Sigmoid colon (tissue), 7 donors: ENCODE measurements around the gene MED25. TPM values are rescaled to one million over a fixed set of nuclear protein-coding genes. Genes with fewer than 3 reads are reported as not detected.

Source experiments
- DNase-seq: peaks from one replicate; pipeline ENCODE4 v3.0.0-alpha.2; 2019
- H3K27ac ChIP-seq, 4 donors: fragments of 200-600 bp; sonication (generic); one replicate each; pipeline ENCODE4 v1.5.1; 2016 to 2019; ENCODE audit warnings: mild to moderate bottlenecking in 1 of 4
- H3K27me3 ChIP-seq, 3 donors: fragments of 200-600 bp; sonication (generic); one replicate each; pipeline ENCODE4 v1.5.1; 2019; ENCODE audit warnings: mild to moderate bottlenecking in 1 of 3
- H3K36me3 ChIP-seq, 4 donors: fragments of 200-600 bp; sonication (generic); one replicate each; pipeline ENCODE4 v1.5.1; 2016 to 2019
- H3K4me1 ChIP-seq, 4 donors: fragments of 200-600 bp; sonication (generic); one replicate each; pipeline ENCODE4 v1.5.1; 2017 to 2019
- H3K4me3 ChIP-seq, 4 donors: fragments of 200-600 bp; sonication (generic); one replicate each; pipeline ENCODE4 v1.5.1; 2017 to 2019; ENCODE audit warnings: mild to moderate bottlenecking in 2 of 4, moderate library complexity in 1 of 4
- H3K9me3 ChIP-seq, 4 donors: fragments of 200-600 bp in 3 of 4; sonication (generic) in 3 of 4; one replicate each; pipeline versions ENCODE4 v1.5.1 to v1.6.1; 2013 to 2019
- EP300 ChIP-seq, 4 donors: sonication (generic); formaldehyde crosslinking; IDR thresholded peaks; one replicate each; pipeline ENCODE4 v1.6.1; 2017; ENCODE audit warnings: antibody characterized with exemption in 4 of 4
- POLR2A ChIP-seq, 2 donors: fragments of 450-650 bp; IDR thresholded peaks; one replicate each; pipeline ENCODE4 v1.6.1; 2016; ENCODE audit warnings: antibody characterized with exemption in 2 of 2, mild to moderate bottlenecking in 2 of 2, moderate library complexity in 2 of 2
- POLR2AphosphoS5 ChIP-seq, 4 donors: sonication (generic); formaldehyde crosslinking; IDR thresholded peaks; one replicate each; pipeline ENCODE4 v1.6.1; 2017; ENCODE audit warnings: antibody characterized with exemption in 4 of 4
- WGBS, 2 donors: extraction: QIAGEN DNeasy Blood & Tissue Kit; methylation state at CpG; one replicate each; pipeline ENCODE4 v1.1.7; 2013; 5-methylcytosine and 5-hydroxymethylcytosine counted together
- intact Hi-C: fragments of 100-400 bp; cut with DNase I; formaldehyde crosslinking; loops from one replicate; pipeline ENCODE4 v1.15.1; 2023
- polyA plus RNA-seq, 3 donors: library from polyadenylated mRNA; stranded (reverse); fragments of 200-250 nt; gene quantifications; one replicate each; pipeline ENCODE4 v1.2.3, GENCODE V29; 2013
- total RNA-seq, 4 donors: library from RNA; depleted of rRNA; stranded (reverse); fragments of >200 nt; gene quantifications; one replicate each; pipeline ENCODE4 v1.1.0, GENCODE V29; 2016
- TF ChIP-seq, protein P1 (sequence below), 4 experiments: fragments of 450-650 bp in 3 of 4; fragments of 200-600 bp in 1 of 4; IDR thresholded peaks; one replicate each; pipeline ENCODE4 v1.5.1; 2016 to 2019; ENCODE audit warnings: antibody characterized with exemption in 4 of 4, mild to moderate bottlenecking in 3 of 4, moderate library complexity in 2 of 4
- donor health status: healthy with polysubstance abuse.
- donor health status: Bipolar disorder and iron deficiency.
- donor health status: healthy.

The MED25 gene
- total and polyA plus RNA-seq, 7 donors = 17.8 to 45.4 (median 23.3) TPM

DNA sequence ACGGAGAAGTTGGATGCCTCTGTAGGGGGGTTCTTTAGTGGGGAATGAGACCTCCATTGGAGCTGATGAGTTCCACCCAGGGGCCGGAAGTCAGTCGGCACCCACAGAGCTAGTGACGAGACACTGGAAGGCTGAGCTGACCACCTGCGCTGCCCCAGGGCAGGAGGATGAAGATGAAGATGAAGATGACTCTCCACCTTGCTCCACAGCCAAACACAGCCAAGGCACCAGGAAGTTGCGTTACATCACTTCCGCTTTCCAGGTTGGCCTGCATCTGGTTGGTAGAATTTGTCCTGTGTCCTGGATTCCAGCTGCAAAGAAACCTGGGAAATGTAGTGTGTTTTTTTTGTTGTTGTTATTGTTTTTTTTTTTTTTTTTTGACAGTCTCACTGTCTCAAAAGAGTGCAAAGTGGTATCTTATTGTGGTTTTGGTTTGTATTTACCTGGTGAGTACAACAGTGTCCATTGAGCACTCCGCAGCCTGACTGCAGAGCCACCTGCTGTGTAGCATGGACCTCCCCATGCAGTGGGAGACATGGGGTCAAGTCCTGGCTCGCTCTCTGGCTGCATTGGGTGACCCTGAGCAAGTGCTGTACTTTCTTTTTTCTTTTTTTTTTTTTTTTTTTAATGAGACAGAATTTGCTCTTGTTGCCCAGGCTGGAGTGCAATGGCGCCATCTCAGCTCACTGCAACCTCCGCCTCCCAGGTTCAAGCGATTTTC lies 61.3 kb downstream of the MED25 start:
- peaks cover 46 to 59% (median 51%) of the 10 kb centered on the region in 4 donors for H3K36me3 ChIP-seq
- no peaks in the 10 kb centered on the region for H3K9me3 ChIP-seq

DNA sequence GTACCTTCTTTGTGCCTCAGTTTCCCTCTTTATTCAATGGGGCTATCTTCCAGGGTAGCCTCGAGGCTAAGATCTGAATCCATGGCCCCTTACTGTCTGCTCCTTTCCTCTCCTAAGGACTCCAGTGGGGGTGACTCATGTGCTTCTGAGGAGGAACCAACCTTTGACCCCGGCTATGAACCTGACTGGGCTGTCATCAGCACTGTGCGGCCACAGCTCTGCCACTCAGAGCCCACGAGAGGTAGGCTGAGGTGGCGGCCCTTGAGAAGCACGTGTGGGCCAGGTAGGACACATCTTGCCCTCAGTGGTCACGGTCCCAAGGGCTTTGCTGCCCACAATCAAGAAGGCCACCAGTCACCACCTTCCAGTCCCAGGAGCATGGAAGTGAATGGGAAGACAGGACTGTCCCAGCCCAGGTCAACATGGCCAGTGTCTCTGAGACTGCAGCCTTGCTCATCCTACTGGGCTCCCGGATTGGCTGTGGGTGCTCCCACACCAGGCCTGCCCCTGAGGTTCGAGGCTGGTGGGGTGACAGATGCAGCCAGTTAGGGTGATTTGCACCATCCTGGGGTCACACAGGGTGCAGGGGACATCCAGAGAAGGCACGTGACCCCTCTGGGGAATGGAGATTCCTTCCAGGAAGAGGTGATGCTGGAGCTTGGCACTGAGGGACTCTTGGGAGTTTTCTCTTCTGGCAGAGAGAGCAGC lies 62.2 kb downstream of the MED25 start:
- DNase-seq = no peak
- Histone ChIP-seq H3K4me1 (peaks cover 0 to 20% (median 17%) of the 10 kb centered on the region in 4 donors), H3K36me3 (peaks cover 53 to 68% (median 59%) of the 10 kb centered on the region in 4 donors), H3K27me3 (no peaks in the 10 kb centered on the region), H3K4me3 (no peak overlapping the region), H3K27ac (no peak overlapping the region), H3K9me3 (no peaks in the 10 kb centered on the region)
- no peak for TF ChIP-seq POLR2A (IDR thresholded peaks at IDR 0.05)
- TF ChIP-seq, protein P1, sequence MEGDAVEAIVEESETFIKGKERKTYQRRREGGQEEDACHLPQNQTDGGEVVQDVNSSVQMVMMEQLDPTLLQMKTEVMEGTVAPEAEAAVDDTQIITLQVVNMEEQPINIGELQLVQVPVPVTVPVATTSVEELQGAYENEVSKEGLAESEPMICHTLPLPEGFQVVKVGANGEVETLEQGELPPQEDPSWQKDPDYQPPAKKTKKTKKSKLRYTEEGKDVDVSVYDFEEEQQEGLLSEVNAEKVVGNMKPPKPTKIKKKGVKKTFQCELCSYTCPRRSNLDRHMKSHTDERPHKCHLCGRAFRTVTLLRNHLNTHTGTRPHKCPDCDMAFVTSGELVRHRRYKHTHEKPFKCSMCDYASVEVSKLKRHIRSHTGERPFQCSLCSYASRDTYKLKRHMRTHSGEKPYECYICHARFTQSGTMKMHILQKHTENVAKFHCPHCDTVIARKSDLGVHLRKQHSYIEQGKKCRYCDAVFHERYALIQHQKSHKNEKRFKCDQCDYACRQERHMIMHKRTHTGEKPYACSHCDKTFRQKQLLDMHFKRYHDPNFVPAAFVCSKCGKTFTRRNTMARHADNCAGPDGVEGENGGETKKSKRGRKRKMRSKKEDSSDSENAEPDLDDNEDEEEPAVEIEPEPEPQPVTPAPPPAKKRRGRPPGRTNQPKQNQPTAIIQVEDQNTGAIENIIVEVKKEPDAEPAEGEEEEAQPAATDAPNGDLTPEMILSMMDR (IDR thresholded peaks at IDR 0.05) = no peak
- no peak for TF ChIP-seq POLR2AphosphoS5 (IDR thresholded peaks at IDR 0.05)
- no peak for TF ChIP-seq EP300 (IDR thresholded peaks at IDR 0.05)
- 86 to 93% methylated on average over 10 of the region's 10 CpGs for WGBS, 2 donors
- intact Hi-C loops = no loop called here

More for the DNA sequence above, 61.3 kb downstream of the MED25 start:
- intact Hi-C loops = loop anchor here (5.0 kb wide), 2 partner anchors 382 to 427 kb away; partner anchors contain the start of genes ALDH16A1, PIH1D1 and RPS11
- no peaks in the 10 kb centered on the region for H3K27me3 ChIP-seq
- TF ChIP-seq EP300 (IDR thresholded peaks at IDR 0.05) = no peak
- H3K27ac ChIP-seq = no peak overlapping the region
- H3K4me1 ChIP-seq = peaks cover 0 to 30% (median 25%) of the 10 kb centered on the region in 4 donors
- H3K4me3 ChIP-seq = no peak overlapping the region
- 97 to 98% methylated on average over 12 of the region's 12 CpGs for WGBS, 2 donors
- DNase-seq = no peak

DNA sequence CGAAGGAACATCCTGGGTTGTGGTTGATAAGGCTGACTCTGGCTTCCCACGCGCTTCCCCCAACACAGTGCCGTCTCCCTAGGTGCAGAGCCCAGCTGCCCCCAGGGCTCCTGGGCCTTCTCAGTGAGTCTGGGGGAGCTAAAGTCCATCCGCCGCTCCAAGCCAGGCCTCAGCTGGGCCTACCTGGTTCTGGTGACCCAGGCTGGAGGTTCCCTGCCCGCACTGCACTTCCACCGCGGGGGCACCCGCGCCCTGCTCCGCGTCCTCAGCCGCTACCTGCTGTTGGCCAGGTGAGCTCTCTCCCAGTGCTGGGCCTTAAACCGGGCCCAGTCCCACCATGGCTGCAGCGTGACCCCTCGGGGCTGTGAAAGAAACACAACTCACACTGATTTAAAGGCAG lies 63.1 kb downstream of the MED25 start:
- H3K4me3 ChIP-seq = no peak overlapping the region
- intact Hi-C loops = no loop called here
- 97 to 98% methylated on average over 17 of the region's 17 CpGs for WGBS, 2 donors
- peaks cover 0 to 16% (median 11%) of the 10 kb centered on the region in 4 donors for H3K4me1 ChIP-seq
- H3K27me3 ChIP-seq = no peaks in the 10 kb centered on the region
- H3K36me3 ChIP-seq = peaks cover 57 to 76% (median 60%) of the 10 kb centered on the region in 4 donors
- no peak overlapping the region for H3K27ac ChIP-seq
- H3K9me3 ChIP-seq = no peaks in the 10 kb centered on the region
- DNase-seq = no peak
- TF ChIP-seq EP300 (IDR thresholded peaks at IDR 0.05) = no peak
- no peak for TF ChIP-seq POLR2A (IDR thresholded peaks at IDR 0.05)
- TF ChIP-seq, protein P1 (IDR thresholded peaks at IDR 0.05) = no peak
- TF ChIP-seq POLR2AphosphoS5 (IDR thresholded peaks at IDR 0.05) = no peak

DNA sequence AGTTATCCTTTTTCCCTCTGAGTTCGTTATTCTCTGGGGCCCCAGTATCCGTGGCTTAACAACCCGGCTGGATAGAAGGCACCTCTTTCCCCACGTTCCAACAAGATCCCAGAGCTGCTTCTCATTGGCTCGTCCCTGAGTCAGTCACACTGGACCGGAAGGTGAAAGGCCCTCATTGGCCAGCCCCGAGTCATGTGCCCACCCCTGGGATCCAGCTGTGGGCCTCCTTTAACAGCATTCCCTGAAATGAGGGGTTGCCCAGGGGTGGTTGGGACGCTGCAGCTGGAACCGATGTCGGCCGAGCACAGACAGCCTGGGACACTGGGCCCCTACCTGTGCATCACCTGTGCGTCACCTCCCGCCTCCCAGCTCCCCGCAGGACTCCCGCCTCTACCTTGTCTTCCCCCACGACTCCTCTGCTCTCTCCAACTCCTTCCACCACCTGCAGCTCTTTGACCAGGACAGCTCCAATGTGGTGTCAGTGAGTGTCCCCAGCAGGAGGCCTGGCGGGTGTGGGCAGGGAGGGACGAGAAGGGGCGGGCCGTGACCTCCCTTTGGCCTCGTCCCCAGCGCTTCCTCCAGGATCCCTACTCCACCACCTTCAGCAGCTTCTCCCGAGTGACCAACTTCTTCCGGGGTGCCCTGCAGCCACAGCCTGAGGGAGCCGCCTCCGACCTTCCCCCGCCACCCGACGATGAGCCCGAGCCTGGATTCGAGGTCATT lies 63.7 kb downstream of the MED25 start:
- Histone ChIP-seq H3K36me3 (peaks cover 57 to 83% (median 60%) of the 10 kb centered on the region in 4 donors), H3K9me3 (no peaks in the 10 kb centered on the region), H3K4me3 (no peak overlapping the region), H3K27ac (no peak overlapping the region), H3K27me3 (no peaks in the 10 kb centered on the region), H3K4me1 (peaks cover 0 to 16% (median 11%) of the 10 kb centered on the region in 4 donors)
- intact Hi-C loops = no loop called here
- no peak for DNase-seq
- 93 to 96% methylated on average over 31 of the region's 31 CpGs for WGBS, 2 donors
- TF ChIP-seq POLR2AphosphoS5 (IDR thresholded peaks at IDR 0.05) (no peak), EP300 (IDR thresholded peaks at IDR 0.05) (no peak), POLR2A (IDR thresholded peaks at IDR 0.05) (no peak)
- TF ChIP-seq, protein P1 (IDR thresholded peaks at IDR 0.05) = no peak

DNA sequence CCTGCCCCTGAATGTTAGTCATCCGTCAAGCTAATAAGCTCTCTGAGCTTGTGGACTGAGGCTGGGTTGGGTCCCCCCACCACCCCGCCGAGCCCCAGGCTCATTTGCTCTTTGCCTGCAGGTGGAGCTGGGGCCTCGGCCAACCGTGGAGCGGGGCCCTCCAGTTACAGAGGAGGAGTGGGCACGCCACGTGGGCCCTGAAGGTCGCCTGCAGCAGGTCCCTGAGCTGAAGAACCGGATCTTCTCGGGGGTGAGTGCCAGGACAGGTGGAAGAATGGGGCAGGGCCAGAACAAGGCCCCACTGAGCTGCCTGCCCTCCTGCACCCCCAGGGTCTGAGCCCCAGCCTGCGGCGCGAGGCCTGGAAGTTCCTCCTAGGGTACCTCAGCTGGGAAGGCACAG lies 64.6 kb downstream of the MED25 start:
- H3K36me3 ChIP-seq = peaks cover 57 to 90% (median 64%) of the 10 kb centered on the region in 4 donors
- intact Hi-C loops = no loop called here
- DNase-seq = no peak
- no peaks in the 10 kb centered on the region for H3K27me3 ChIP-seq
- H3K9me3 ChIP-seq = no peaks in the 10 kb centered on the region
- H3K4me1 ChIP-seq = peaks cover 0 to 16% (median 11%) of the 10 kb centered on the region in 4 donors
- no peak overlapping the region for H3K27ac ChIP-seq
- H3K4me3 ChIP-seq = no peak overlapping the region
- 97 to 98% methylated on average over 14 of the region's 14 CpGs for WGBS, 2 donors
- TF ChIP-seq, protein P1 (IDR thresholded peaks at IDR 0.05) = no peak
- TF ChIP-seq POLR2A (IDR thresholded peaks at IDR 0.05) (no peak), EP300 (IDR thresholded peaks at IDR 0.05) (no peak), POLR2AphosphoS5 (IDR thresholded peaks at IDR 0.05) (no peak)
